Activated CD8-positive, alpha-beta memory T cell treated with anti-CD3 and anti-CD28 coated beads, Interleukin-2, amount 10 ng/mL, durations not matched to agents 7 days and 5 days (primary cell): ENCODE measurements around the gene FASTK. TPM values are rescaled to one million over a fixed set of nuclear protein-coding genes. Genes with fewer than 3 reads are reported as not detected.

ENCODE experiments used
- ATAC-seq: fragments of 150-1000 bp; cut with Tn5 transposase; one replicate; pipeline ENCODE4 v1.10.0; 2021; ENCODE audit warnings: moderate library complexity
- CTCF ChIA-PET: fragments of 350-600 bp; sonication (Branson Sonifier 250); formaldehyde crosslinking; loops from one replicate; lab custom pipeline; 2021; ENCODE audit warnings: antibody characterized with exemption; lab: Charles Lee
- DNase-seq: peaks from one replicate; pipeline ENCODE4 v3.0.0-alpha.2; 2020
- H3K27ac Mint-ChIP-seq: one replicate; pipeline ENCODE4 v1.8.0; 2021; ENCODE audit warnings: mild to moderate bottlenecking, mixed read lengths
- H3K27me3 Mint-ChIP-seq: one replicate; pipeline ENCODE4 v1.8.0; 2021; ENCODE audit warnings: mixed read lengths
- H3K36me3 Mint-ChIP-seq: one replicate; pipeline ENCODE4 v1.8.0; 2021; ENCODE audit warnings: mild to moderate bottlenecking, mixed read lengths
- H3K4me1 Mint-ChIP-seq: one replicate; pipeline ENCODE4 v1.8.0; 2021; ENCODE audit warnings: mixed read lengths
- H3K4me3 Mint-ChIP-seq: one replicate; pipeline ENCODE4 v1.8.0; 2021; ENCODE audit warnings: mild to moderate bottlenecking, moderate library complexity, mixed read lengths
- H3K9me3 Mint-ChIP-seq: one replicate; pipeline ENCODE4 v1.8.0; 2022; ENCODE audit warnings: low read depth, mixed read lengths
- total RNA-seq, 2 experiments: library from RNA; stranded (reverse); gene quantifications; one replicate each; pipeline ENCODE4 v1.2.3, GENCODE V29; 2021

Gene FASTK
- total RNA-seq, 2 experiments from 2014 or later = 77.7 to 79.5 TPM

DNA sequence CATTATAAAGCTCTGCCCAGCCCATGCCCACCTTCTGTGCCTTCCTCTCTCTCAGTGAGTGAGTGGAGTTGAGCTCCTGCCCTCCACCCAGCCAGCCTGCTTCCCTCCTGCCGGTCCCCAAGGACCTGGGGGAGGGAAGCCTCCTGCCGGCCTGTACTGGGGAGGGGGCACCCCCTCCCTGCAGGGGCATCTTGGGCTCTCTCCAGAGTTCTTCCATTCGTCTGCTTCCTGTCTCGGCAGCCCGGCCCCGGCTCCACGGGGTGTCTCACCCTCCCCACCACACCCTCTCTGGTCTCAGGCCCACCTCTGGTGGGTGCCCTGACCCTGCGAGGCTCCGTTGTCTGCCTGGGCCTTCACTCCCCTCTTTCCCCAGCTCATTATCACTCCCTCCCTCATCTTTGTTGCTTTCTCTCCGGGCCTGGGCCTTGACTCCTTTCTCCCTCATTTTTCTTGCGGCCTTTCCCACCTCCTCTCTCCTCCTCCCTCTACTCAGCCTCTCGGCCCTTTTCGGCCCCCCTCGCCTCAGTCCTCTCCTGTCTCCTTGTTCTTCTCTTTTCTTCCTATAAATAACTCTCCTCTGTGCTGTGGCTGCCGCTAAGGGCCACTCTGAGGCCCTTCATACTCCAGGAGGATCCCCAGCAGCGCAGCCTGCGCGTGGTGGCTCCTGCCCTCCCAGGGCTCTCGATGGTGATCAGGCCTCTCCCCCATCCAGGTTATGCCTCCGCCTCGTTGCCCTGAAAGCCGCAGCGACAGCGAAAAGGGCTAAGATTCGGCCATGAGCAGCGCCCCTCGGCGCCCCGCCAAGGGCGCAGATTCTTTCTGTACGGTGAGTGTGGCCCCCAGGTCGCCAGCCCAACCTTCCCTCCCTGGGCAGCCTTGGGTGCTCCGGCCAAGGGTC, 19.1 kb downstream of the FASTK start:
- no peaks in the 10 kb centered on the region for H3K9me3 Mint-ChIP-seq
- peak overlapping the region; percentile 91 for H3K4me3 Mint-ChIP-seq
- no peak for ATAC-seq
- DNase-seq = no peak
- H3K27me3 Mint-ChIP-seq = no peaks in the 10 kb centered on the region
- CTCF ChIA-PET = interaction anchor here (1.3 kb wide), 1 partner anchor 16 kb away, joined by 7 read pairs; no protein-coding TSS in a partner anchor
- H3K36me3 Mint-ChIP-seq = peaks cover 3% of the 10 kb centered on the region
- H3K27ac Mint-ChIP-seq = no peak overlapping the region
- H3K4me1 Mint-ChIP-seq = peaks cover 33% of the 10 kb centered on the region

DNA sequence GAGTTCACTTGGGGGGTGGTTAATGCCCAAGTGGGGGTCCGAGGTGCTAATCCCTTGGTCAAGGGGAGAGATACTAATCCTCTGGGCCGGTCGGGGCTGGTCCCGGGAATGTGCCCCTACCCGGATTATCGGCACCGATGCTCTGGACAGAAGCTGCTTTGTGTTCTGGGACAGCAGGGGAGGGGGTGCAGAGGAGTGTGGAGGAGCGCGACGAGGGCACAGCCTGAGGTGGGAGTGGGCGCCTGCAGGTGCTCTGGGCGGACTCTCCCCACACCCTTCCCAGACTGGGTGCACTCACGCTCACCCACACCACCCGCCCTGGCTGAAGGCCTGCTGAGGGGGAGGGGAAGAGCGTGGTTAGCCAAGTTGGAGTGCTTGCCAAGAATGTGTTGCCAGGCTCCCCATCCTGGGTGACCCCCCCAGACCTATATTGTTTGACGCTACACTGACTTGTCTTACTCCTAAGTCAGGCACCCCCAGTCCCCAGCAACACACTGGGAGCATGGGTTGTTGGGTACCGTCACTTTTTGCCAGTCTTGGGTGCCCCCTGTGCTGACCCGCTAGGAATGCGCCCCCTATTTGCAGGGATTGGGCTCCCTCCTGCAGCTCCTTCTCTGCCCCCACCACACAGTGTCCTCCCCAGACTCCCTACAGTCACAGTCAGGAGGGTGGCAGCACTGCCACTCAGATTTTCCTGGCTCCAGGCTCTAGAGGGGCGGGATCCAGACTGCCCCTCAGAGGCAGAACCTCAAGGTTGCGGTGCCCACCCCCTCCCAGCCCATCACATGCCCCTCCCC, 20.0 kb downstream of the FASTK start:
- DNase-seq (no peak), ATAC-seq (no peak)
- H3K27ac Mint-ChIP-seq = peak overlapping the region; percentile 66
- CTCF ChIA-PET = interaction anchor here (0.7 to 1.3 kb wide), 12 partner anchors 9 to 117 kb away, joined by 3 to 7 read pairs (median 3); partner anchors contain the start of genes ABCB8, AGAP3 and FASTK
- H3K9me3 Mint-ChIP-seq = no peaks in the 10 kb centered on the region
- no peaks in the 10 kb centered on the region for H3K27me3 Mint-ChIP-seq
- peaks cover 3% of the 10 kb centered on the region for H3K36me3 Mint-ChIP-seq
- peak overlapping the region; percentile 91 for H3K4me3 Mint-ChIP-seq
- peaks cover 34% of the 10 kb centered on the region for H3K4me1 Mint-ChIP-seq

DNA sequence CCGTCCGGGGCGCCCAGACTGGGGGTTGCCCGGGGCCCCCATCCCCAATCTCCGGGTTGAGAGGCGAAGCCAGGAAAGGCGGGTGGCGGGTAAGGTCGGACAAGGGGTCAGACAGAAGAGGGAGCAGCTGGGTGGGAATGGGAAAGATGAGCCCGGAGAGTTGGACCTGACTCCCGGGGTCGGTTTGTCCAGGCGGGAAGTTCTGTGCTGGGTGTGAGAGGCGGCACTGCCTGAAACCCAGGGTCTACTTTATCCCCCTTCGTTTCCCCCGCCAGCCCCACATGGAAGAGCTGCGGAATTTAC, 20.5 kb downstream of the FASTK start:
- Mint-ChIP-seq H3K27ac (peak overlapping the region; percentile 66), H3K4me1 (peaks cover 34% of the 10 kb centered on the region), H3K9me3 (no peaks in the 10 kb centered on the region), H3K36me3 (no peaks in the 10 kb centered on the region), H3K4me3 (peak overlapping the region; percentile 91), H3K27me3 (no peaks in the 10 kb centered on the region)
- DNase-seq (no peak), ATAC-seq (no peak)
- CTCF ChIA-PET = interaction anchor here (0.7 to 1.3 kb wide), 12 partner anchors 9 to 116 kb away, joined by 3 to 7 read pairs (median 3); partner anchors contain the start of genes ABCB8, AGAP3 and FASTK

DNA sequence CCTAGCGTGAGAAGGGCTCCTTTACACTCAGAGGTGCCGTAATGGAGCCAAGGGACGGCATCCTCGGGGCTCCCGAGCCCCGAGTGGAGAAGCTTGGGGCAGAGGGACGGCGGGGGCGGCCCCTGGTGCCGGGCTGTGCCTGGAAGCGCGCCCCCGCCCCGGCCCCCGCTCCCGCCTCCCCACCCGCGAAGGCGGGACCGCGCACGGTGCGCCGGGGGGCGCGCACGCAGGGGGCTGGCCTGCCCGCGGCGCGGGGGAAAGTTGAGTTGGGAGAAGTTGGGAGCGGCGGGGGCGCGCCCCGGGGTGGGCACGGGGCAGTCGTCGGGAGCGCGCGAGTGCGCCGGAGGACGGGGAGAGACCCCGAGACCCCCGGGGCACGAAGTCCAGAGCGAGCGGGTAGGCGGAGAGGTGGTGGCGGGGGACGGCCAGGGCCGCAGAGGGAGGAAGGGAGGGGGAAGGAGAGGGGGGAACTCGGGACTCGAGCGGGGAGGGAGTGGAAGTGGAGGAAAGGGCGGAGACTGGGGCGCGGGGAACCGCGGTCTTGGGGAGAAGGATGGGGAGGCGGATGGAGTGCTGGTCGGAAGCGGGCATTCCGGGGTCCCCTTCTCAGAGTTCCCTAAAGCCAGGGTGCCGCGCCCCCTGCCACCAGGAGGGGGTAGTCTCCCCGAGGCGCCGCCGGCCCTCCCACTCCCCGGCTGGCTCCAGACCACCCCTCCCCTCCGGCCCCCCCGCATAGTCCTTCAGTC, 21.1 kb downstream of the FASTK start, which contains the start of gene SLC4A2:
SLC4A2 (plus strand) TSS at position 223 of the 746 bp plus-strand sequence. CDS start 2,399 bp downstream, outside the sequence.
- H3K9me3 Mint-ChIP-seq = no peaks in the 10 kb centered on the region
- H3K27me3 Mint-ChIP-seq = no peaks in the 10 kb centered on the region
- H3K4me3 Mint-ChIP-seq = peak within 1 kb of the TSS; percentile 91
- peak within 1 kb of the TSS; percentile 97 for H3K27ac Mint-ChIP-seq
- ATAC-seq (peak; percentile 28), DNase-seq (peak; percentile 78)
- H3K4me1 Mint-ChIP-seq = peaks cover 34% of the 10 kb centered on the region
- CTCF ChIA-PET = interaction anchor here (0.7 to 1.4 kb wide), 14 partner anchors 8 to 116 kb away, joined by 3 to 6 read pairs (median 3); partner anchors contain the start of genes ABCB8, AGAP3 and FASTK
- H3K36me3 Mint-ChIP-seq = no peaks in the 10 kb centered on the region

DNA sequence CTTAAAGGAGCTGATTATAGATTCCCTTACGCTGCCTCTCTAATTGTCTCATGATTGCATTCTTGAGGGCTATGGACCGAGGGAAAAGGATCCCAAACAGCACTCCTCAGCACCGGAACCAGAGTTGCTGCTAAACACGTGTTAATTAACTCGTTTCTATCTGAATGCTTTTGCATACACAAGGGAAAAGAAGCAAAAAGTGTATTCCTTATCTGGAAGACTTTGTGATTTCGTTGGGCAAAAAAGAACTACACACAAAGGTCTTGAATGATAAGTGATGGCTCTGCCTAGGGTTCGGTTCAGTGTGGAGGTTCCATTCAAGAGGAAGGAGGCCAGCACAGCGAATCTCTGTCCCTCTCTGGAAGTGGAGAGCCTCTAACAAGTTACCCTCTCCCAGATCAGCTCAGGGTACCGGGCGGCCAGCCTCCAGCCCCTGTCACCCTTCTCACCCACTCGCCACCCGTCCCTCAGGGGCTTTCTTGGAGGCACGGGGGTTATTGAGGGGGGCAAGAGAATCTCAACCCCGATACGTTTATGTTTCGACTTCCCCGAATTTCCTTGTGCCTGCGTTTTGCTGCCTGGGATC, 21.7 kb downstream of the FASTK start:
- H3K4me3 Mint-ChIP-seq = peak overlapping the region; percentile 91
- H3K4me1 Mint-ChIP-seq = peaks cover 34% of the 10 kb centered on the region
- H3K27me3 Mint-ChIP-seq = no peaks in the 10 kb centered on the region
- ATAC-seq (no peak), DNase-seq (no peak)
- CTCF ChIA-PET = interaction anchor here (0.7 to 1.4 kb wide), 13 partner anchors 9 to 96 kb away, joined by 3 to 5 read pairs (median 3); partner anchors contain the start of genes ABCB8 and FASTK
- no peaks in the 10 kb centered on the region for H3K36me3 Mint-ChIP-seq
- H3K9me3 Mint-ChIP-seq = no peaks in the 10 kb centered on the region
- H3K27ac Mint-ChIP-seq = peak overlapping the region; percentile 97

DNA sequence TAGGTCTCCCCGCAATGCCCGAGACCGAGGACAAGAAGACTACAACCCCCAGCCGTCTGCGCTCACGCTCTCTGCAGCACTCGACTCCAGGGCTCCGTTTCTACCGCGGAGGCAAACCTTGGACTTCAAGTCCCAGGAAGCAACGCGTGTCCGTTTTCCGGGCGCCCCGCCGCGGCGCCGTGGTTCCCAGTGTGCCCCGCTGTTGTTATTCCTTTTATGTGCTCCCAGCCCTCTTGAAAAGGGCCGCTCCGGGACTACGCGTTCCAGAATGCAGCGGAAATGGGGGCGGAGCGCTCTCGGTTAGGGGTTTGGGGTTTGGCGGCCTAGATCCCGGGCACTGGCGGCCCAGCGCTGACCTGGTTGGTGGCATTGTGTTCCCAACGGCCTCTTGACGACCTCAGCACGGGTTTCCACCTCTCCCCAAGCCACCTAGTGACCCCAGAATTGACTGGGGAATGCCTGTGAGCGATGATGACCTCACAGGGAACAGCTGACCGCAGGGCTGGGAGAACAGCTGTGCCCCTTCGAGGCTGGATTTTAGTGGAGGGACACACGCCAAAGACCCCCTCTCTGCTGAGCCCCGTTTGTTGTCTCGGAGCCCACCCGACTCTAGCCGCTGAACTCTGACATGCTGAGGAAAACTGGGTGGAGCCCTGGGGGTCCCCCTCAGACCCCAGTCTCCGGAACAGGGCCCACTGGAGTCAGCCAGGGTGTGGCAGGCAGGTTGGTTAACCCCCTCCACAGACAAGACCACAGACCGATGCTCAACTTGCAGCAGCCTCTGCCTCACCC, 22.4 kb downstream of the FASTK start:
- ATAC-seq = peak; percentile 91
- Mint-ChIP-seq H3K9me3 (no peaks in the 10 kb centered on the region), H3K27me3 (no peaks in the 10 kb centered on the region), H3K4me3 (peak overlapping the region; percentile 91), H3K4me1 (peaks cover 36% of the 10 kb centered on the region), H3K27ac (peak overlapping the region; percentile 97), H3K36me3 (no peaks in the 10 kb centered on the region)
- CTCF ChIA-PET = interaction anchor here (0.7 to 1.4 kb wide), 15 partner anchors 8 to 96 kb away, joined by 3 to 6 read pairs (median 3); partner anchors contain the start of genes ABCB8 and FASTK
- DNase-seq = peak; percentile 99

DNA sequence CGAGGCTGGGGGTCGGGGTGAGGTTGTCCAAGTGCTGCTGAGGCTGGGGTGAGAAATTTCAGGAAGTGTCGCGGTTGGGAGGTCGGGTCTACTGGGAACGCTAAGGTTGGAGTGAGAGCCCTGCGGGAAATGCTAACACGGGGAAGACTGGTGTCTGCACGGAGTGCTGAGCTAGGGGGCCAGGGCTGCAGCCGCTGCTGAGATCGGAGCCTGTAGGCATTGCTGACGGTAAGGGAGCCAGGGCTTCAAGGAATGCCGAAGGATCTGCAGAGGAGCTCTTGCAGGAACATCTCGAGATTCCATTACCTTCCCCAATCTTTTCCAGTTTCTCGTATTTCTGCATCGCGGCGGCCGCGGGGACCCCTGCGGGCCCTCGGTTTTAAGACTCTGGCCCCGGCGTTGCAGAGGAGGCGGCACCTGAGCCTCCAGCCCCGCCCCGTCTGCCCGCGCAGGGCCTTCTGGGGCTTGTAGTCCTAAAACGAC, 23.1 kb downstream of the FASTK start, which contains the start of gene CDK5:
CDK5 (minus strand) TSS at position 392 of the 483 bp plus-strand sequence; CDS start at position 343, 49 bp downstream.
- DNase-seq (peak; percentile 57), ATAC-seq (peak; percentile 8)
- Mint-ChIP-seq H3K4me3 (peak within 1 kb of the TSS; percentile 91), H3K27me3 (peaks cover under 1% of the 10 kb centered on the region), H3K36me3 (no peaks in the 10 kb centered on the region), H3K4me1 (peaks cover 41% of the 10 kb centered on the region), H3K27ac (peak within 1 kb of the TSS; percentile 97), H3K9me3 (no peaks in the 10 kb centered on the region)
- CTCF ChIA-PET = interaction anchor here (1.0 to 1.4 kb wide), 2 partner anchors 29 to 95 kb away, joined by 3 to 6 read pairs; partner anchors contain the start of gene ABCB8

DNA sequence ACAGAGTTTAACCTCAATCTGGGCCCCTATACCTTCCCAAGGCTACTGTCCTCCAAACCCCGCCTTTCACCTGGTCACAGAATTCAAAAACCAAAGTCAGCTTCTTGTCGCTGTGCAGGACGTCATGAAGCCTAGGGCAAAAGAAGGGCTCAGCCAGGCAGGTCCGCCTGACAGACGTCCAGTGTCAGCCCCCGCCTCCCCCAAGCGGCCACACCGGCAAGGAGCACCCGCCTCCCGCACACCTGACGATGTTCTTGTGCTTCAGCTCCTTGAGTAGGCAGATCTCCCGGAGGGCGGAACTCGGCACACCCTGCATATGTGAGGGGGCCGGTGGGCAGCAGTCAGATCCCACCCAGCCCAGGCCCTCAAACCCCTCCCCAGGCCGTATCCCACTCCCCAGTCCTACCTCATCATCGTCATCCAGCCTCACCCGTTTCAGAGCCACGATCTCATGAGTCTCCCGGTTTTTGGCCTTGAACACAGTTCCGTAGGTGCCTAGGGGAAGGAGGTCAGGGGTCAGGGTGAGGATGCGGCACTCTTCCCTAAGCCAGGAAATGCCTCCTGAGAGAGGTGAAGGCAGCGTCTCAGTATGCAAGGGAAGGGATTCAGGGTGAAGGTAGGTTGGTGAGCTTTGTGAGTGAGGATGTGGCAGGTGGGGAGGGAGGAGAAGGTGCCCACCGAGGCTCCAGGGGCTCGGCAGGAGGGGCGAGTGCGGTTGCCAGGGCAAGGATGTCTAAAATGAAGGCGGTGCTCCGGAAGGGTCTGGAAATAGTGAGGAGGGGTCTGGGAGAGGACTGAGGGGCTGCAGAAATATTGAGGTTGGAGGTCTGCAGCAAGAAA, 23.7 kb downstream of the FASTK start:
- CTCF ChIA-PET = interaction anchor here (1.0 to 1.4 kb wide), 2 partner anchors 28 to 94 kb away, joined by 3 to 6 read pairs; partner anchors contain the start of gene ABCB8
- H3K27ac Mint-ChIP-seq = peak overlapping the region; percentile 73

DNA sequence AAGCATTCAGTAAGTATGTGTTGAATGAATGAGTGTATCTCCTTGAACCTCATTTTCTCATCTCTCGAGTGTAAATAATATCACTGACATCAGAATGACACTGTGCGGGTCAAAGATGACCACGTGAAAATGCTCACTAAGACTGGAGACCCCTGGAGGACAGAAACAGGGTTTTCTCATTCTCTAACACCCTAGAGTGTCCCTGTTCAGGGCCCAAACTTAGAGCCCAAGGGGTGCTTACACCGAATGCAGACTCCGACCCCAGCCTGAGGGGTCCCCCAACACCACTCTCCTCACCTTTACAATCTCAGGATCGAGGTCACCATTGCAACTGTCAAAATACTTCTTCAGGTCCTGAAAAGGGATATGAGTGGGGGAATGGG, 24.3 kb downstream of the FASTK start:
- ATAC-seq = no peak
- Mint-ChIP-seq H3K9me3 (no peaks in the 10 kb centered on the region), H3K27ac (no peak overlapping the region), H3K27me3 (peaks cover 4% of the 10 kb centered on the region), H3K4me3 (peak overlapping the region; percentile 10), H3K4me1 (peaks cover 36% of the 10 kb centered on the region), H3K36me3 (no peaks in the 10 kb centered on the region)
- CTCF ChIA-PET = interaction anchor here (1.5 kb wide), 1 partner anchor 25 kb away, joined by 4 read pairs; the partner anchor contains the start of gene FASTK
- DNase-seq = no peak

More for the DNA sequence above, 23.7 kb downstream of the FASTK start:
- Mint-ChIP-seq H3K4me3 (peak overlapping the region; percentile 91), H3K4me1 (peaks cover 41% of the 10 kb centered on the region), H3K36me3 (no peaks in the 10 kb centered on the region), H3K27me3 (peaks cover 2% of the 10 kb centered on the region), H3K9me3 (no peaks in the 10 kb centered on the region)
- no peak for ATAC-seq
- no peak for DNase-seq

DNA sequence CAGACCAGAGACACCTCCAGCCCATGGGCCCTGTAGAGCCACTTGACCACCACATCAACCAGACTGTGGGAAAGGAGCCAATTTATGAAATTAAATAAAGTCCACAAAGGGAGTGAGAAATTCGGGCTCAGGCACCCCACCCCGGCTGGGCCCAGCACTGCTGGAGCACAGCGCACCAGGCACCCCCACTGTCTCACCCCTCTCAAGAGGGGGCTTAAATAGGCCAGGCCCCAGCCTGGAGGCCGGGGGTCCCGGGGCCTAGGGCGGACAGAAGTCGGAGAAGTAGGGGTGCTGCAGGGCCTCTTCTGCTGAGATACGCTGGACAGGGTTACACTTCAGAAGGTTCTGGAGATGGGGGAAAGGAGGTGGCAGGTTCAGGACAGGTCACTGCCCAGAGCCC, 26.9 kb downstream of the FASTK start:
- Mint-ChIP-seq H3K27me3 (peaks cover 9% of the 10 kb centered on the region), H3K9me3 (no peaks in the 10 kb centered on the region), H3K4me1 (peaks cover 24% of the 10 kb centered on the region), H3K36me3 (no peaks in the 10 kb centered on the region), H3K27ac (no peak overlapping the region), H3K4me3 (no peak overlapping the region)
- CTCF ChIA-PET = no interaction called here
- no peak for ATAC-seq
- no peak for DNase-seq
